IPS-20b (cell line): ENCODE data around the gene ELAC1.

Source experiments
- H3K27ac ChIP-seq: one replicate; pipeline ENCODE4 v1.5.1; 2013; ENCODE audit warnings: low read length
- H3K27me3 ChIP-seq: 2 replicates; pipeline ENCODE4 v1.6.1; 2013; ENCODE audit warnings: mild to moderate bottlenecking, low read length, inconsistent platforms; ENCODE audit not compliant: insufficient read depth
- H3K36me3 ChIP-seq: 2 replicates; pipeline ENCODE4 v1.6.1; 2013; ENCODE audit warnings: low read depth, mild to moderate bottlenecking, inconsistent platforms, low read length, moderate library complexity; ENCODE audit not compliant: insufficient read depth
- H3K4me1 ChIP-seq: 2 replicates; pipeline ENCODE4 v1.6.1; 2013; ENCODE audit warnings: mild to moderate bottlenecking, control low read depth, inconsistent platforms, low read length, moderate library complexity; ENCODE audit not compliant: insufficient read depth
- H3K4me3 ChIP-seq: 2 replicates; pipeline ENCODE4 v1.5.1; 2013; ENCODE audit warnings: mild to moderate bottlenecking, low read length, inconsistent platforms
- H3K9ac ChIP-seq: 2 replicates; pipeline ENCODE4 v1.6.1; 2013; ENCODE audit warnings: low read depth, mild to moderate bottlenecking, inconsistent platforms, low read length, moderate library complexity
- H3K9me3 ChIP-seq: 2 replicates; pipeline ENCODE4 v1.6.1; 2013; ENCODE audit warnings: mild to moderate bottlenecking, low read depth, low read length, inconsistent platforms; ENCODE audit not compliant: insufficient read depth

Gene ELAC1

DNA sequence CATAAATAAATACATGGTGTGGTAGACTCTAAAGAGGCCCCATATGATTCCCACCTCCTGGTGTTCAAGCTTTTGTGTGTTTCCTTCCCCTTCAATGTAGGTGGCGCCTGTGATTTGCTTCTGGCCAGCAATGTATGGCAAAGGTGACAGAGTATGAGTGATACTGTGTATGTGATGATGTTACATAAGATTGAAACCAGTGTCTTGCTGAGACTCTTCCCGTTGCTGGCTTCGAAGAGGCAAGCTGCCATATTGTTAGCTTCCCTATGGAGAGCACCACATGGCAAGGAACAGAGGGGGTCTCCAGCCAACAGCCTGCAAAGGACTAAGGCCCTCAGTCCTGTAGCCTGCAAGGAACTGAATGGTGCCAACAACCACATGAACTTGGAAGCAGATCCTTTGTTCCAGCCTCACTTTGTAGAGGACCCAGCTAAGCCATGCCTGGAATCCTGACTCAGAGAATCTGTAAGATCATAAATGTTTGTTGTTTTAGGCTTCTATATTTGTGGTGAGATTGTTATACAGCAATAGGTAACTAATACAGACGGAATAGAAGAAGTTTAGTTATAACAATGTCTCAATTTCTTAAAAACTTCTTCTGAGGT is 60.5 kb downstream of the ELAC1 start:
- Histone ChIP-seq H3K9me3 (no peaks in the 10 kb centered on the region), H3K4me3 (peak overlapping the region; percentile 70), H3K4me1 (peaks cover 33% of the 10 kb centered on the region), H3K27me3 (no peaks in the 10 kb centered on the region), H3K36me3 (peaks cover 8% of the 10 kb centered on the region; the same call in 1 of the 2 replicates), H3K9ac (peak overlapping the region; percentile 74; the same call in 1 of the 2 replicates), H3K27ac (no peak overlapping the region)

DNA sequence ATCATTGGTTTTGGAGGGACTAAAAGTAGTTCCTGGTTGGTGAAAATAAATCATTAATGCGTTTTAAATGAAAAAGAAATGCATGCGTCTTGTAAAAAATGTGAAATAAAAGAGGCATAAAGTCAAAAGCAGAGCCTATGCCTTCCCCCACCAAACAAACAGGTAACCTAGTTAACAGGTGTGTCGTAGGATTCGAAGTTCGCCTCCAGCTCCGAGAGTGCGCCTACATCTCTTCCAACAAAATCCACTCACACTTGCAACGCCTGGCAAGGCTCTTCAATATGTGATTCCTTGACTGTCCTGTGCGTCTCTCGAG is 61.5 kb downstream of the ELAC1 start:
- Histone ChIP-seq H3K9me3 (no peaks in the 10 kb centered on the region), H3K4me1 (peaks cover 38% of the 10 kb centered on the region), H3K27me3 (no peaks in the 10 kb centered on the region), H3K36me3 (peaks cover 8% of the 10 kb centered on the region; the same call in 1 of the 2 replicates), H3K4me3 (peak overlapping the region; percentile 70), H3K27ac (peak overlapping the region; percentile 2), H3K9ac (peak overlapping the region; percentile 74; the same call in 1 of the 2 replicates)

DNA sequence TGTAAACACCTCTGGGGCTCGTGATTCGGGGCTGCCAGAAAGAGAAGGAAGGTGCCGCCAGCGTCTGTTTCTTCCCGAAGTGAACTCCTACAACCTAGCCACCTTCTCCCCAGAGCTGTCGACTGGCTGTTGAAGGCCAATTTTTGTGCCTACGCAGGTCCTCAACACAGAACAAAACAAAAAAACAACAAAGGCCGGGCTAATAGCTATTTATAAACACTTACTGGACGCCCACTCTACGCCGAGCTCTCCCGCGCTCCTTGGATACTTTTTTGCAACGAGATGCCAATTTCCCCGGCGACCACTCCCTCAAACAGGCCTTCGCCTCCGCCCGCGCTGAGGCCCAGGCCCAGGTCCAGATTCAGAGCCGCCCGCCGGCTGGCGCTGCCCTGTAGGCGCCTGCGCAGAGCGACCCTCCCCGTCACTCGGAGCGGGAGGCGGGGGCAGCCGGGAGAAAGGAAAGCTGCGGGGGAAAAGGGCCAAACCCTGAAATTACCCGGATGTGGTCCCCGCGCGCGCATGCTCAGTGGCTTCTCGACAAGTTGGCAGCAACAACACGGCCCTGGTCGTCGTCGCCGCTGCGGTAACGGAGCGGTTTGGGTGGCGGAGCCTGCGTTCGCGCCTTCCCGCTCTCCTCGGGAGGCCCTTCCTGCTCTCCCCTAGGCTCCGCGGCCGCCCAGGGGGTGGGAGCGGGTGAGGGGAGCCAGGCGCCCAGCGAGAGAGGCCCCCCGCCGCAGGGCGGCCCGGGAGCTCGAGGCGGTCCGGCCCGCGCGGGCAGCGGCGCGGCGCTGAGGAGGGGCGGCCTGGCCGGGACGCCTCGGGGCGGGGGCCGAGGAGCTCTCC is 62.1 kb downstream of the ELAC1 start, which contains the start of gene SMAD4:
TSS of gene SMAD4 (plus strand) at position 520 of the 843 bp plus-strand sequence. CDS start 16,834 bp downstream, outside the sequence.
- no peaks in the 10 kb centered on the region for H3K9me3 ChIP-seq
- H3K4me1 ChIP-seq, result peaks cover 38% of the 10 kb centered on the region
- H3K36me3 ChIP-seq, result peaks cover 10% of the 10 kb centered on the region; the same call in 1 of the 2 replicates
- peak within 1 kb of the TSS; percentile 93 for H3K4me3 ChIP-seq
- H3K9ac ChIP-seq, result peak within 1 kb of the TSS; percentile 77
- H3K27ac ChIP-seq, result peak within 1 kb of the TSS; percentile 80
- no peaks in the 10 kb centered on the region for H3K27me3 ChIP-seq

DNA sequence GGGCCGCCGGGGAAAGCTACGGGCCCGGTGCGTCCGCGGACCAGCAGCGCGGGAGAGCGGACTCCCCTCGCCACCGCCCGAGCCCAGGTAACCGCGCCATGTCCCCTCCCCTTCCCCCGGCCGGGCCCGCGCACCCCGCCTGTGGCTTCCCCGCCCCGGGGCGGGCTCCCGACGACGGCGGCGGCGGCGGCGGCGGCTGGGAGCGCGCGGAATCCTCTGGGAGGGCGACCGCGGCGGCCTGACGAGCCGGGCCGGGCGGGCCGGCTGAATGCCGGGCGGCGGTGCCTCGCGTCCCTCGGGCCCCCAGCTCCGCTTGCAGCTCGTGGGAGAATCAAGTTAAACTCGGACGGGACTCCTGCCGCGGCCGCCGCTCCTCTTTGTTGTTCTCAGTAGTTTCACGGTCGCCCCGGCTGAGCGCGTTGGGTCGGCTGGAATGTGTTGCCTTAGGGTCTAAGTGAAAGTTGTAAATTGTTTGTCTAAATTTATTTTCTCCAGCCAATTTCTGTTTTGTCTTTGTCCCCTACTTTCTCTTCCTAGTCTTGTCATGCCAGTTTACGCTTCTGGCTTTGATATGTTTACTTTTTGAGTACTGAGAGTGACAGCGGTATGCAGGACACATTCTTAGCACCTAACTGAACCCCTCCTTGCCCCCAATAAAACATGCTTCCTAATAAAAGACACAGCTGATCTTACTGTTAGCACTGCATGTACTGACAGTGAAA is 62.9 kb downstream of the ELAC1 start:
- H3K4me3 ChIP-seq, result peak overlapping the region; percentile 93
- no peaks in the 10 kb centered on the region for H3K27me3 ChIP-seq
- H3K36me3 ChIP-seq, result peaks cover 9% of the 10 kb centered on the region; the same call in 1 of the 2 replicates
- H3K9ac ChIP-seq, result peak overlapping the region; percentile 77
- H3K4me1 ChIP-seq, result peaks cover 38% of the 10 kb centered on the region
- no peaks in the 10 kb centered on the region for H3K9me3 ChIP-seq
- peak overlapping the region; percentile 80 for H3K27ac ChIP-seq

DNA sequence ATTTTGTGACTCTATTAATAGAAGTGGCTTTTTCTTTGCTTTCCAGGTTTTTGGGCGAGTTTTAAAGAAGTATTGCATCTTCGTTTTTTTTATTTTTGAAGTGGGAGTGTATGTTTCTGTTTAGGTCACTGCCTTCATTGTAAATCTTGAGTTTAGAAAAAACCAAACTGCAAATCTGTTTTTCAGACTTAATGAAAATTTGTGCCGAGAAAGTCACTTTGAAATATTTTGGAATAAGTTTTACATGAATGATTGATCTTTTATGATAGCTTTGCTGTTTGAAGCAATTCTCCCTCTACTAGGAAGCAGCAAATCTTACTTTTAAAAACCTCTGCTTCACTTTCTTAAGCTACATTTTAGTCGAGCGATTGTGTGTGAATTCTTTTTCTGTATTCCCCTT is 64.4 kb downstream of the ELAC1 start:
- Histone ChIP-seq H3K36me3 (peaks cover 3% of the 10 kb centered on the region; the same call in 1 of the 2 replicates), H3K27me3 (no peaks in the 10 kb centered on the region), H3K4me3 (peak overlapping the region; percentile 93), H3K9me3 (no peaks in the 10 kb centered on the region), H3K9ac (peak overlapping the region; percentile 65; the same call in 1 of the 2 replicates), H3K27ac (no peak overlapping the region), H3K4me1 (peaks cover 42% of the 10 kb centered on the region)

DNA sequence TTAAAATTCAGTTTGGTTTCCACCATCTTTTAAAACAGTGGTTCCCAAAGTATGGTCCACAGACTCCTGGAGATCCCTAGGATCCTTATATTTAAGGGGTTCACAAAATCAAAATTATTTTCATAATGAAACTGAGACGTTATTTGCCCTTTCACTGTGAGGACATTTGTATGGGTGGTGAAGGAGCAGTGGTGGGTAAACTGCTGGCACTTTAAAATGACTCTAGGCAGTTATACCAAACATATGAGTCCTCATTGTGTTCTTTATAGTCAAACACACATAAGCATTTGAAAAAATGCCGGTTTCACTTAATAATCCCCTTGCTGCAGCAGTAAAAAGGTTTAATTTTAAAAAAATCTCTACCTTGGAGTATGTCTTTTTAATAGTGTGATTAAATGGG is 69.4 kb downstream of the ELAC1 start:
- Histone ChIP-seq H3K9me3 (no peaks in the 10 kb centered on the region), H3K9ac (no peak overlapping the region), H3K36me3 (peaks cover 3% of the 10 kb centered on the region; the same call in 1 of the 2 replicates), H3K27me3 (no peaks in the 10 kb centered on the region), H3K27ac (no peak overlapping the region), H3K4me3 (no peak overlapping the region), H3K4me1 (peaks cover 45% of the 10 kb centered on the region; the same call in 1 of the 2 replicates)
